HL-60 (cell line): ENCODE data around the gene BIRC5.

Experiments
- CTCF ChIP-seq: IDR thresholded peaks from one replicate; pipeline ENCODE4 v1.5.1; 2011; ENCODE audit warnings: low read length, control low read depth, inconsistent platforms; ENCODE audit not compliant: insufficient read depth
- SPI1 ChIP-seq: IDR thresholded peaks from 2 replicates; pipeline ENCODE4 v1.6.1; 2012; ENCODE audit warnings: low read depth, mild to moderate bottlenecking, borderline replicate concordance

DNA sequence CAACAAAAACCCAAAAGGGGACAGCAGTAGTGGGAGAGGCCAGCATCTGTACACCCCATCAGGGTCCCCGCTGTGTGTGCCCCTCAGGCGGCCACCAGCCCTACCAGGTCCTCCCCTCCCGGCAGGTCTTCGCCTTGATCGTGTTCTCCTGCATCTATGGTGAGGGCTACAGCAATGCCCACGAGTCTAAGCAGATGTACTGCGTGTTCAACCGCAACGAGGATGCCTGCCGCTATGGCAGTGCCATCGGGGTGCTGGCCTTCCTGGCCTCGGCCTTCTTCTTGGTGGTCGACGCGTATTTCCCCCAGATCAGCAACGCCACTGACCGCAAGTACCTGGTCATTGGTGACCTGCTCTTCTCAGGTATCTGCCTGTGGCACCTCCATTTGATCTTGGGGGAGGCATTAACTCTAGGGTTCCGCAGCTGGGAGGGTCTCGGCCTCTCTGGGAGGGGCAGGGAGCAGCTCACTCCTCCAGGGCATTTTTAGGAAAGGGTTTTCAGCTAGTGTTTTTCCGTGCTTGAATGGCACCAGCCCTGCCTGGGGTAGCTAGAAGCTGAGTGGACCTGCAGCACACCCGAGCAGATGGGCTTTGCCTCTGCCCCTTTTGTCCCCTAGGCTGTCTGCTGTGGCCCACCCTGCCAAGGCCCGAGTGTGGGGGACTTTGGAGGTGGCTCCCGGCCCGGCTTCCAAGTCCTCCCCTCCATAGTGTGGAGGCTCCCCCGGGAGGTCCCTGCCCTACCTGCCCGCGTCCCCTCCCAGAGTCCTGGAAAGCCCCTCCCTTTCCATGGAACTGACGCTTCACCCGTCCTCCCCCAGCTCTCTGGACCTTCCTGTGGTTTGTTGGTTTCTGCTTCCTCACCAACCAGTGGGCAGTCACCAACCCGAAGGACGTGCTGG, 43.1 kb upstream of the BIRC5 start:
- TF ChIP-seq SPI1 (no peak), CTCF (no peak)
